Keratinocyte (primary cell): ENCODE data around the gene ARHGAP10. TPM values are rescaled to one million over a fixed set of nuclear protein-coding genes. Genes with fewer than 3 reads are reported as not detected.

ENCODE experiments used
- DNase-seq: peaks from one replicate; pipeline ENCODE4 v3.0.0-alpha.2; 2011; ENCODE audit warnings: low read depth, missing footprints, low spot score
- FAIRE-seq: peaks from 2 replicates; lab custom pipeline; 2011; peaks lifted over from hg19 to GRCh38; lab: Jason Lieb, UNC
- H2AFZ ChIP-seq: 2 replicates; pipeline ENCODE4 v1.6.0; 2012; ENCODE audit warnings: low read length, control low read depth, inconsistent platforms; ENCODE audit not compliant: control insufficient read depth
- H3K27ac ChIP-seq: 2 replicates; pipeline ENCODE4 v1.5.1; 2011; ENCODE audit warnings: low read length; ENCODE audit not compliant: control insufficient read depth, insufficient read depth
- H3K27me3 ChIP-seq: 3 replicates; pipeline ENCODE4 v1.6.0; 2011; ENCODE audit warnings: low read length; ENCODE audit not compliant: control insufficient read depth, insufficient read depth; ENCODE audit errors: extremely low read depth
- H3K36me3 ChIP-seq, 2 experiments: 2 replicates in 1 of 2; 3 replicates in 1 of 2; pipeline ENCODE4 v1.5.1; 2011; ENCODE audit warnings: low read length in 2 of 2, mild to moderate bottlenecking in 1 of 2; ENCODE audit not compliant: control insufficient read depth in 2 of 2, insufficient read depth in 2 of 2; ENCODE audit errors: extremely low read depth in 1 of 2
- H3K4me1 ChIP-seq: 3 replicates; pipeline ENCODE4 v1.5.1; 2011; ENCODE audit warnings: low read length; ENCODE audit not compliant: control insufficient read depth, insufficient read depth; ENCODE audit errors: extremely low read depth
- H3K4me2 ChIP-seq: 3 replicates; pipeline ENCODE4 v1.6.0; 2011; ENCODE audit warnings: low read depth, low read length; ENCODE audit not compliant: control insufficient read depth, insufficient read depth; ENCODE audit errors: extremely low read depth
- H3K4me3 ChIP-seq, 3 experiments: fragments of 200-600 bp in 1 of 3; sonication (generic) in 1 of 3; 2 replicates in 2 of 3; 3 replicates in 1 of 3; pipeline ENCODE4 v1.5.1; 2011 to 2016; ENCODE audit warnings: low read length in 3 of 3, mild to moderate bottlenecking in 3 of 3, control low read depth in 2 of 3, inconsistent platforms in 1 of 3, low read depth in 1 of 3, mixed read lengths in 1 of 3, mixed run types in 1 of 3, moderate library complexity in 1 of 3; ENCODE audit not compliant: control insufficient read depth in 2 of 3, insufficient read depth in 2 of 3; ENCODE audit errors: extremely low read depth in 1 of 3
- H3K79me2 ChIP-seq: 2 replicates; pipeline ENCODE4 v1.6.0; 2012; ENCODE audit warnings: low read length; ENCODE audit not compliant: control insufficient read depth, insufficient read depth
- H3K9ac ChIP-seq: 3 replicates; pipeline ENCODE4 v1.6.0; 2011; ENCODE audit warnings: low read length; ENCODE audit not compliant: control insufficient read depth, insufficient read depth; ENCODE audit errors: extremely low read depth
- H3K9me1 ChIP-seq: 3 replicates; pipeline ENCODE4 v1.6.0; 2011; ENCODE audit warnings: low read length; ENCODE audit not compliant: control insufficient read depth, insufficient read depth; ENCODE audit errors: extremely low read depth
- H3K9me3 ChIP-seq: 2 replicates; pipeline ENCODE4 v1.5.1; 2012; ENCODE audit warnings: low read depth, low read length; ENCODE audit not compliant: control insufficient read depth
- H4K20me1 ChIP-seq: 3 replicates; pipeline ENCODE4 v1.6.0; 2011; ENCODE audit warnings: low read length; ENCODE audit not compliant: control insufficient read depth, insufficient read depth; ENCODE audit errors: extremely low read depth
- EZH2 ChIP-seq: IDR thresholded peaks from one replicate; pipeline ENCODE4 v1.6.1; 2012; ENCODE audit warnings: inconsistent platforms, mild to moderate bottlenecking, low read length, moderate library complexity
- dilution Hi-C: fragments of 300-500 bp; cut with MboI; formaldehyde crosslinking; loops from one replicate; pipeline ENCODE4 v1.7.0; 2020; ENCODE audit warnings: low sequenced_read_pairs; ENCODE audit not compliant: extremely low pct_ligation_motif_present
- polyA plus RNA-seq, 5 experiments: library from polyadenylated mRNA; depleted of rRNA in 3 of 5; stranded (reverse) in 3 of 5; stranded (forward) in 1 of 5; unstranded in 1 of 5; fragments of >200 nt; gene quantifications; 1 replicate in 1 of 5; 2 replicates in 3 of 5; 3 replicates in 1 of 5; pipeline versions ENCODE4 v1.2.1 to v1.2.3, GENCODE V29; 2011 to 2012; ENCODE audit warnings: missing spikeins in 2 of 5, low read depth in 1 of 5, low replicate concordance in 1 of 5
- TF ChIP-seq, protein P1 (sequence below), 3 experiments: IDR thresholded peaks in 1 of 3; conservative IDR thresholded peaks in 1 of 3; optimal IDR thresholded peaks in 1 of 3; 2 replicates in 2 of 3; 3 replicates in 1 of 3; pipeline versions ENCODE3 to v1.5.1; 2011; ENCODE audit warnings: low read length in 3 of 3, mild to moderate bottlenecking in 3 of 3, moderate library complexity in 2 of 3, control low read depth in 1 of 3, inconsistent platforms in 1 of 3; ENCODE audit not compliant: insufficient read depth in 2 of 3; ENCODE audit errors: extremely low read depth in 1 of 3

ARHGAP10 gene
- polyA plus RNA-seq, 1 donor (not counting 4 experiments of a cell fraction or from before 2014, with no cell fraction given) = 18.7 TPM

- TF ChIP-seq EZH2 = no peak
- TF ChIP-seq, protein P1, sequence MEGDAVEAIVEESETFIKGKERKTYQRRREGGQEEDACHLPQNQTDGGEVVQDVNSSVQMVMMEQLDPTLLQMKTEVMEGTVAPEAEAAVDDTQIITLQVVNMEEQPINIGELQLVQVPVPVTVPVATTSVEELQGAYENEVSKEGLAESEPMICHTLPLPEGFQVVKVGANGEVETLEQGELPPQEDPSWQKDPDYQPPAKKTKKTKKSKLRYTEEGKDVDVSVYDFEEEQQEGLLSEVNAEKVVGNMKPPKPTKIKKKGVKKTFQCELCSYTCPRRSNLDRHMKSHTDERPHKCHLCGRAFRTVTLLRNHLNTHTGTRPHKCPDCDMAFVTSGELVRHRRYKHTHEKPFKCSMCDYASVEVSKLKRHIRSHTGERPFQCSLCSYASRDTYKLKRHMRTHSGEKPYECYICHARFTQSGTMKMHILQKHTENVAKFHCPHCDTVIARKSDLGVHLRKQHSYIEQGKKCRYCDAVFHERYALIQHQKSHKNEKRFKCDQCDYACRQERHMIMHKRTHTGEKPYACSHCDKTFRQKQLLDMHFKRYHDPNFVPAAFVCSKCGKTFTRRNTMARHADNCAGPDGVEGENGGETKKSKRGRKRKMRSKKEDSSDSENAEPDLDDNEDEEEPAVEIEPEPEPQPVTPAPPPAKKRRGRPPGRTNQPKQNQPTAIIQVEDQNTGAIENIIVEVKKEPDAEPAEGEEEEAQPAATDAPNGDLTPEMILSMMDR (optimal IDR thresholded peaks at IDR 0.05 in 1 of 3, IDR thresholded peaks at IDR 0.05 in 1 of 3, conservative IDR thresholded peaks at IDR 0.05 in 1 of 3; ENCODE audit: extremely low read depth in 1 of 3, insufficient read depth in 2 of 3, low read length in 3 of 3) = no peak
- Histone ChIP-seq H3K27ac (no peak overlapping the region), H3K36me3 (no peaks in the 10 kb centered on the region), H3K4me2 (no peak overlapping the region), H3K9me1 (no peaks in the 10 kb centered on the region), H3K9ac (no peak overlapping the region), H3K79me2 (no peaks in the 10 kb centered on the region), H3K4me1 (no peaks in the 10 kb centered on the region), H3K9me3 (no peaks in the 10 kb centered on the region), H3K4me3 (no peak overlapping the region), H3K27me3 (no peaks in the 10 kb centered on the region), H2AFZ (no peak overlapping the region), H4K20me1 (no peaks in the 10 kb centered on the region)
- dilution Hi-C loops = no loop called here
- DNase-seq (no peak), FAIRE-seq (no peak)
These were observed 386.3 kb downstream of the ARHGAP10 start for GRCh38 chr4:148118179-148118578.

GRCh38 chr4:148118633-148119032, 386.7 kb downstream of the ARHGAP10 start:
- Histone ChIP-seq H3K27me3 (no peaks in the 10 kb centered on the region), H3K4me3 (no peak overlapping the region), H2AFZ (no peak overlapping the region), H4K20me1 (no peaks in the 10 kb centered on the region), H3K9me3 (no peaks in the 10 kb centered on the region), H3K9me1 (no peaks in the 10 kb centered on the region), H3K4me2 (no peak overlapping the region), H3K9ac (no peak overlapping the region), H3K36me3 (no peaks in the 10 kb centered on the region), H3K79me2 (no peaks in the 10 kb centered on the region), H3K27ac (no peak overlapping the region), H3K4me1 (no peaks in the 10 kb centered on the region)
- dilution Hi-C loops = no loop called here
- no peak for DNase-seq
- no peak for FAIRE-seq
- TF ChIP-seq, protein P1 (optimal IDR thresholded peaks at IDR 0.05 in 1 of 3, IDR thresholded peaks at IDR 0.05 in 1 of 3, conservative IDR thresholded peaks at IDR 0.05 in 1 of 3; ENCODE audit: extremely low read depth in 1 of 3, insufficient read depth in 2 of 3, low read length in 3 of 3) = no peak
